GM19467 (cell line): ENCODE results near the gene GPAT3.
"Not testable (repeated sequence)": the region's sequence is repeated elsewhere in the genome, so short reads cannot be mapped to it uniquely, and the experiment has no call there.

ENCODE experiments used
- ATAC-seq: cut with Tn5 transposase; IDR thresholded peaks from one replicate; pipeline ENCODE4 v1.9.1; 2021; ENCODE audit warnings: mild to moderate bottlenecking, moderate library complexity; ENCODE audit not compliant: unreplicated experiment

Gene GPAT3

GRCh38 chr4:83535520-83536361, at the start of gene GPAT3:
TSS of gene GPAT3 (plus strand) at chr4:83536108. CDS start at chr4:83536623, 515 bp downstream.
- peak; percentile 58 for ATAC-seq

DNA sequence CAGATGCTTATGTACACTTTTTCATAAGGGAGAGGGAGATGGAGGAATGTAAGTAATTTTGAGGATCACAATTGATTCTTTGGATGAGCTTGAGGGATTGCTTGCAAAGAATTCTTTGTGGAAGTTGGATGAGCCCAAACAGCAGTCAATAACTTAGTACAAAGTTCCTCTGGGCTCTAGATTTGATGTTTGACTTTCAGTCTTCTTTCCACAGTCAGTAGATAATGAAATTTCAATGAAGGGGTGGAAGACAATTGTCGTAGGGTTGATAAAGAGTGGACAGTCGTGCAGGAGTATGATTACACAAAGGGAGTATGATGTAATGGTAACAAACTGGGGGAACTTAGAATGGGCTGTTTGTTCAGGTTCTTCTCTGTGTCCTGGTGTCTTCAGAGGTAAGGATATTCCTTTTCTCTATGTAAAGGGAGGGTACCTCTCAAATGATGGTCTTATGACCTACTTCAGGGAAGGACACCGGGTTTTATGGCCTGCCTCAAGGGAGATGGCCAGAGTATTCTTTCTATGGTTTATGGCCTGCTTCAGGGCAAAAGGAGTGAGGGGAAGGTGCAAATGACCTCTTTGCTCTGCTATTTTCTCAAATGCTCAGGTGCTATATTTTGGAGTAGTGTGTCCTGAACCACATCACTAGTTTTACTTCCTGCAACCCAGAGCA, 49.3 kb upstream of the GPAT3 start:
- ATAC-seq: no peak

- ATAC-seq: no peak
Observed at GRCh38 chr4:83489711-83490326, 46.1 kb upstream of the GPAT3 start.

DNA sequence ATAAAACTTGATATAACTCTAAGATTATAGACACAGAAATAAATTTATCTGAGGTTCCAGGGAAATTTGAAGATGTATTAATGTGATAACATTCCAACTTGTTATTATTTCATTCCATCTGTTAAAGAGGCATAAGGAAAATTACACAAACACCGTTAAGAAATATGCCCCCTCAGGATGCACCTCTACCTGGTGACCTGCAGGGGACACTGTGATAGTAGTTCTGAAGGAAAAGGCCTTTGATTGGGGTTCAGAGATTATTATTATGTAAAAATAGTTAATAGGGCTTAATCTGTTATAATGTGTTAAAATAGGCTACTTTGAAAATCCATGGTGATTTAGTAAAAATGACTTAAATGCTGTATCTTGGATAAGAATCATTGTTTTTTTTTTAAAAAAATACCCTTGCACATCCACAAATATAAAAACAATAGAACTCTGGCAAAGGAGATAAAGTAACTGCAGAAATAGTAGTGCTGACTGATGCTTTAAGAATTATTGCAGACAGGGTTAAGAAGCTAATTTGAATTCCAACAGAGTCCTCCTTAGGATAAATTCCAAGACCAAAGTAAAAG, 44.9 kb upstream of the GPAT3 start:
- ATAC-seq: peak; percentile 66

- not testable (repeated sequence) for ATAC-seq
Observed at GRCh38 chr4:83496085-83496917, 39.6 kb upstream of the GPAT3 start.

- ATAC-seq: no peak
Observed at GRCh38 chr4:83498187-83498586, 37.7 kb upstream of the GPAT3 start.

GRCh38 chr4:83501671-83502070, 34.2 kb upstream of the GPAT3 start:
- ATAC-seq: not testable (repeated sequence)

DNA sequence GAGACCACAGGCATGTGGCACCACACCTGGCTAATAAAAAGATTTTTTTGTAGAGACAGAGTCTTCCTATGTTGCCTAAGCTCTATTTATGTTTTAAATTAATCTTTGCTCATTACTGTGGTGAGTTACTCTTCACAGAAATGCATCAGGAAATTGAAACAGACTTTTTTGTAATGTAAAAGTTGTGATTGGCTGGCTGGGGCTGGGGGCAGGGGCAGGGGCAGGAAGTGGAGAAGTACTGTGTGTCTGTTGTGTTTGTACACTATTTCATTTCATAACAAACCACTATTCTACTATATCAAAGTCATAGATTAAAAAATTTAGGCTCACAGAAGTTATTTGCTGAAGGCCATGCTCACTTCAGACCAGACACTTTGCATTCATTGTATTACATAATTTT, 31.9 kb upstream of the GPAT3 start:
- no peak for ATAC-seq

DNA sequence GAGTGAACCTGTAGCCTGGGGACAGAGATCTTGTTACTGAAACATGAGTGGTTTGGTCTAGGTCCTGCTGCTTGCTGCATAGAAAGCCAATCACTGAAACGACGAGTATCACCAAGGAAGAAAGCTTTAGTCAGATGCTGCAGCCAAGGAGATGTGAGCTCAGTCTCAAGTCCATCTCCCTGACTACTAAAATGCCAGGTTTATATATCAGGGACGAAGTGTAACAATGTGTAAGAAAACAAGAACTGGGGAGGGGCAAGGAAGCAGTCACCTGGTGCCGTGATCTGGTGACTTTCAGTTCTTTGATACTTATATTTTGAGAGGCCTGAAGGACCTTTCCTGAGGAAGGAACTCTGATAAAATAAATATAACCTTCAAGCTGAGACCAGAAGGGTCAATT, 31.4 kb upstream of the GPAT3 start:
- no peak for ATAC-seq

GRCh38 chr4:83504996-83505395, 30.9 kb upstream of the GPAT3 start:
- no peak for ATAC-seq

GRCh38 chr4:83509156-83509585, 26.7 kb upstream of the GPAT3 start:
- ATAC-seq: not testable (repeated sequence)

GRCh38 chr4:83510442-83510841, 25.5 kb upstream of the GPAT3 start:
- ATAC-seq: no peak

DNA sequence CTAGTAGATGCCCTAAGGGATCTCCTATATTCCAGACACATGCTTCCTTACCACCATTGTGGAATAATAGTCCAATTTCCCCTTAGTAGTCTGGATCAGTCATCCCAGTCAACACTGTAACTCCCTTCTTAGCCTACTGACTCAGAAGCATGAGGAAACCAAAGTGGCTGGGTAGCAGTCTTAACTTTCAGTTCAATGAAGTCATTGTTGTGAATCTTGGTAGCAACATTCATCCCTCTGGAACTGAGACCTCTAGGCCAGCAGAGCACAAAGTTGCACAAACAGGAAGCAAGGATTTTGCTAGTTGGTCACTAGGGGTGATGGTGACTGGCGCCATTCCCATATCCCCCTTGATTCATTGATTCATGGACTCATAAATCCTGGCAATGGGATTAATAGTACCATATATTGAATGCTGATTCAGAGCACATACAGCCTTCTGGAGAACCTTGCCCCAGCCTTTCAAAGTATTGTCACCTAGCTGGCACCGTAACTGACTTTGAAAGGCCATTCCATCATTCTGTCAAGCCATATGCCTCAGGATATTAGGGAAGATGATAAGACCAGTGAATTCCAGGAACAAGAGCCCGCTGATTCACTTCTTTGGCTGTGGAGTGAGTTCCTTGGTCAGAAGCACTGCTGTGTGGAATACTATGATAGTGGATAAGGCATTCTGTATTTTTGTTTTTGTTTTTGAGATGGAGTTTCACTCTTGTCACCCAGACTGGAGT, 19.7 kb upstream of the GPAT3 start:
- no peak for ATAC-seq

GRCh38 chr4:83522239-83522638, 13.7 kb upstream of the GPAT3 start:
- no peak for ATAC-seq

GRCh38 chr4:83527671-83528070, 8.2 kb upstream of the GPAT3 start:
- ATAC-seq: no peak

GRCh38 chr4:83536362-83537272, 709 bp downstream of the GPAT3 start:
- peak; percentile 20 for ATAC-seq

- no peak for ATAC-seq
Observed at GRCh38 chr4:83542225-83542624, 6.3 kb downstream of the GPAT3 start.

DNA sequence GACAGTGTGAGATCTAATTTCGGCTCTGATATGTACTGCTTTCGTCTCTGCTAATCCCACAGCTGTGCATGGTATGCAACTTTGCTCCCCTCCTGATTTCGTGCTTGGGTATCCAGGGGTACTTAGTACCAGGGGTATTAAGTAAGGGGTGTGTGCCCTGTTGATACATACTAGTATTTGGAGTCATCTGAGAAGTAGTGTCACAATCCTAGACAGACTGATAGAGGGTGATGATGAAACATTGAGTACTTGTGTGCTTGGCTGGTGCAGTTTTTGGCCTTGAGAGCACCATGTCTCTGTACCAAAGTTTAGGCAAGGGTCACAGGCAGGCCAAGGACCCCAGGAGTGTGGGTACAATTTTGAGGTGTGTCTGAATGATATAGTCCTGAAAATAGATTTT, 10.9 kb downstream of the GPAT3 start:
- ATAC-seq: no peak
